OCI-LY3 (cell line): ENCODE data around the gene MAP2K6.

Experiments used
- EZH2phosphoT487 ChIP-seq: fragments of 200-600 bp; shearing (Covaris generic); IDR thresholded peaks from 2 replicates; pipeline ENCODE4 v1.6.1; 2018; ENCODE audit warnings: antibody characterized with exemption, mixed run types, low read depth
- TF ChIP-seq, protein P1 (sequence below): fragments of 200-600, 300-600 bp; sonication (generic); IDR thresholded peaks from 2 replicates; pipeline ENCODE4 v1.5.1; 2014; ENCODE audit warnings: antibody characterized with exemption, low read length, low read depth

DNA sequence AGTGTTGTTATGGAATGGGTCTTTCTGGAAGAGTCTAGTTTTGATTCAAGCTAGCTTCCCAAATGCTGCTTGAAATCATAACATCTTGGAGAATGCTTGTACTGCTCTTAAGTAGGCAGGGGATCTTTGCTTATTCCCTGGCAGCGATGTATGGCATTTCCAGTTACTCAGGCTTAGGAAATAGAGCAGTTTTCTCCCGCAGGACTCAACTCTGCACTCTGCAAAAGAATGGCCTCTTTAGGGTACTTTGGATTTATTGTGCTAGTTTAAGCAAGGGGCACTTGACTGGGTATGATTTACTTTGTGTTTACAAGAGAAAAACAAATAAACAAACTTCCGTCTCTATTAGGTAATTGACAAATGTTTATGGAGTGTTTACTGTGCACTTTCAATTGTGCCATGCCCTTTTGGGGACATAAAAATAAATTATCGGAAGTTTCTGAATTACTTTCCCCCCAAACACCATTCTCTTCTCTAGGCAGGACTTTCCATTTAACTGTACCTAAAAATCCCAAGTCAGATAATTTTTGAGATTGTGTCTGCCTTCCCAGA lies 164.0 kb downstream of the MAP2K6 start:
- TF ChIP-seq, protein P1, sequence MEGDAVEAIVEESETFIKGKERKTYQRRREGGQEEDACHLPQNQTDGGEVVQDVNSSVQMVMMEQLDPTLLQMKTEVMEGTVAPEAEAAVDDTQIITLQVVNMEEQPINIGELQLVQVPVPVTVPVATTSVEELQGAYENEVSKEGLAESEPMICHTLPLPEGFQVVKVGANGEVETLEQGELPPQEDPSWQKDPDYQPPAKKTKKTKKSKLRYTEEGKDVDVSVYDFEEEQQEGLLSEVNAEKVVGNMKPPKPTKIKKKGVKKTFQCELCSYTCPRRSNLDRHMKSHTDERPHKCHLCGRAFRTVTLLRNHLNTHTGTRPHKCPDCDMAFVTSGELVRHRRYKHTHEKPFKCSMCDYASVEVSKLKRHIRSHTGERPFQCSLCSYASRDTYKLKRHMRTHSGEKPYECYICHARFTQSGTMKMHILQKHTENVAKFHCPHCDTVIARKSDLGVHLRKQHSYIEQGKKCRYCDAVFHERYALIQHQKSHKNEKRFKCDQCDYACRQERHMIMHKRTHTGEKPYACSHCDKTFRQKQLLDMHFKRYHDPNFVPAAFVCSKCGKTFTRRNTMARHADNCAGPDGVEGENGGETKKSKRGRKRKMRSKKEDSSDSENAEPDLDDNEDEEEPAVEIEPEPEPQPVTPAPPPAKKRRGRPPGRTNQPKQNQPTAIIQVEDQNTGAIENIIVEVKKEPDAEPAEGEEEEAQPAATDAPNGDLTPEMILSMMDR, result no peak
- TF ChIP-seq EZH2phosphoT487, result no peak
